ENCODE results near the gene ARHGAP26.

GRCh38 chr5:142994218-142994617, 224.0 kb downstream of the ARHGAP26 start:
- no peak for TF ChIP-seq YY1 (IDR thresholded peaks at IDR 0.05; ENCODE audit: insufficient read depth, insufficient read length)
- no peak for TF ChIP-seq SUZ12 (IDR thresholded peaks at IDR 0.05; ENCODE audit: extremely low read depth, insufficient read depth, insufficient read length)

All from NT2/D1 (cell line).